ENCODE results near the gene PHF20. TPM values are rescaled to one million over a fixed set of nuclear protein-coding genes. Genes with fewer than 3 reads are reported as not detected.
A peak's percentile ranks its signal among the peaks of the same experiment; 100 is the strongest.
"Not testable (repeated sequence)": the region's sequence is repeated elsewhere in the genome, so short reads cannot be mapped to it uniquely, and the experiment has no call there.

PHF20 gene
- total and polyA plus RNA-seq, 2 of the 13 experiments (the other 11 are each of a cell fraction or from before 2014, with no cell fraction given): 22.8 to 34.1 TPM

DNA sequence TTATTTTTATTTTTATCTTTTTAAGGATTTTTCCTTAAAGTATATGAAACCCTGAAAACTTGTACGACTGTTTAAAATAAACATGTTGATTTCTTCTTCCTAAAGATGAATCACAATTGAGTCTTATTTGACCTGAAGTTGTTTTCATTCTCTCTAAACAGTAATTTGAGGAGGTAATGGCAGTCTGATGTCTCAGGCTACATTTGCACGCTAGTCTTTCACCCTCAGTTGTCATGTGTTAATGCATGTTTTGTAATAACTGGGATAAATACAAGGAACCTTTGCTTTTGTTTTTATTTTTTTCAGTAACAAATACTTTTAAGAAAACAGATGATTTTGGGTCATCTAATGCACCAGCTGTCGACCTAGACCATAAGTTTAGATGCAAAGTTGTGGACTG, 127.2 kb downstream of the PHF20 start:
- Histone ChIP-seq H3K4me1 (ENCODE audit: insufficient read depth, low read length) (no peaks in the 10 kb centered on the region), H2AFZ (ENCODE audit: low read length) (no peak overlapping the region), H4K20me1 (ENCODE audit: insufficient read depth, low read length) (no peaks in the 10 kb centered on the region), H3K27ac (ENCODE audit: extremely low read length, insufficient read depth, low read length) (no peak overlapping the region), H3K4me3 (replicated peaks in 1 of 3; ENCODE audit: insufficient read depth in 1 of 3, low read depth in 2 of 3, low read length in 3 of 3) (no peak overlapping the region), H3K9ac (ENCODE audit: insufficient read depth, low read depth, low read length) (no peak overlapping the region), H3K79me2 (ENCODE audit: insufficient read depth, low read length) (no peaks in the 10 kb centered on the region), H3K36me3 (replicated peaks in 1 of 2; ENCODE audit: control insufficient read depth in 1 of 2, insufficient read depth in 2 of 2, low read length in 2 of 2) (peaks cover 13 to 19% of the 10 kb centered on the region in 2 experiments; a peak in 4 of 5 replicates), H3K27me3 (ENCODE audit: control insufficient read depth in 1 of 2, insufficient read depth in 2 of 2, low read length in 2 of 2) (no peaks in the 10 kb centered on the region), H3K9me3 (ENCODE audit: low read length) (no peaks in the 10 kb centered on the region), H3K4me2 (ENCODE audit: low read depth, low read length) (no peak overlapping the region)
- FAIRE-seq (no peak), ATAC-seq (no peak), DNase-seq (ENCODE audit: low spot score) (no peak)
- in situ Hi-C loops (cut with HindIII; ENCODE audit: extremely low pct_ligation_motif_present, low pct_unique_long_range_greater_than_20kb) (no loop called here), intact Hi-C loops (cut with micrococcal nuclease; ENCODE audit: unreplicated experiment) (no loop called here)
- BruUV-seq (replicated peaks): no TSS peak
- CTCF ChIA-PET (ENCODE audit: low intra/inter-chr PET ratio, low total read pairs): no interaction called here
- WGBS (ENCODE audit: low lambda C conversion rate): 92% methylated on average over 3 of the region's 3 CpGs
- POLR2A ChIA-PET: no interaction called here
- TF ChIP-seq FOXO4 (CRISPR knock-in tag; conservative IDR thresholded peaks at IDR 0.05) (0 out of 2 replicates have a peak, but pooled peaks have one; percentile 10), ZNF567 (CRISPR knock-in tag; IDR thresholded peaks at IDR 0.05; ENCODE audit: borderline replicate concordance) (no peak)

DNA sequence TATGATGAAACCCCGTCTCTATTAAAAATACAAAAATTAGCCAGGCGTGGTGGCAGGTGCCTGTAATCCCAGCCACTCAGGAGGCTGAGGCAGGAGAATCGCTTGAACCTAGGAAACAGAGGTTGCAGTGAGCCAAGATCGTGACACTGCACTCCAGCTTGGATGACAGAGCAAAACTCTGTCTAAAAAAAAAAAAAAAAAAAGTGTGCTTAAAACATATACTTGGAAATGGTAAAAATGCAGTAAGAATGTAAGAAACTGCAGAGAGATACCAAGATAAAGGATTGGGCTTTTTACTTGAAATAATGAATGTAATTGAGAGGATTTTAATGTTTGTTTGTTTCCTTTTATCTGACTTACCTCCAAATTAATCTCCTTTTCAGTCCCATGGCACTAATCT, 129.4 kb downstream of the PHF20 start:
- POLR2A ChIA-PET; ATAC-seq; H3K4me2 ChIP-seq (ENCODE audit: low read depth, low read length); H4K20me1 ChIP-seq (ENCODE audit: insufficient read depth, low read length); H3K9me3 ChIP-seq (ENCODE audit: low read length); H3K4me1 ChIP-seq (ENCODE audit: insufficient read depth, low read length); H2AFZ ChIP-seq (ENCODE audit: low read length); in situ Hi-C loops (cut with HindIII; ENCODE audit: extremely low pct_ligation_motif_present, low pct_unique_long_range_greater_than_20kb); CTCF ChIA-PET (ENCODE audit: low intra/inter-chr PET ratio, low total read pairs); H3K27ac ChIP-seq (ENCODE audit: extremely low read length, insufficient read depth, low read length); intact Hi-C loops (cut with micrococcal nuclease; ENCODE audit: unreplicated experiment); H3K9ac ChIP-seq (ENCODE audit: insufficient read depth, low read depth, low read length); H3K27me3 ChIP-seq (ENCODE audit: control insufficient read depth in 1 of 2, insufficient read depth in 2 of 2, low read length in 2 of 2); H3K79me2 ChIP-seq (ENCODE audit: insufficient read depth, low read length); BruUV-seq (replicated peaks); DNase-seq (ENCODE audit: low spot score); FAIRE-seq; H3K4me3 ChIP-seq (replicated peaks in 1 of 3; ENCODE audit: insufficient read depth in 1 of 3, low read depth in 2 of 3, low read length in 3 of 3): not testable (repeated sequence)
- 95% methylated on average over 4 of the region's 4 CpGs for WGBS (ENCODE audit: low lambda C conversion rate)
- H3K36me3 ChIP-seq (replicated peaks in 1 of 2; ENCODE audit: control insufficient read depth in 1 of 2, insufficient read depth in 2 of 2, low read length in 2 of 2): peaks cover 11 to 20% of the 10 kb centered on the region in 2 experiments; a peak in 4 of 5 replicates
